Activated T-helper 2 cell treated with anti-CD3 and anti-CD28 coated beads, Interferon-gamma antibody, Interleukin-2, Interleukin-4, amounts not matched to agents 10 μg/mL and 5 μg/mL and 100 μg/mL, durations not matched to agents 14 hours and 24 hours and 36 hours (primary cell): ENCODE results near the gene PIK3C2B. TPM values are rescaled to one million over a fixed set of nuclear protein-coding genes. Genes with fewer than 3 reads are reported as not detected.

Source experiments
- DNase-seq: peaks from one replicate; pipeline ENCODE4 v3.0.0; 2021; ENCODE audit warnings: low spot score
- H3K27ac Mint-ChIP-seq: one replicate; pipeline ENCODE4 v1.8.0; 2021; ENCODE audit warnings: mixed read lengths
- H3K27me3 Mint-ChIP-seq: one replicate; pipeline ENCODE4 v1.8.0; 2021; ENCODE audit warnings: low read depth, mixed read lengths
- H3K36me3 Mint-ChIP-seq: one replicate; pipeline ENCODE4 v1.8.0; 2021; ENCODE audit warnings: low read depth, mixed read lengths
- H3K4me1 Mint-ChIP-seq: one replicate; pipeline ENCODE4 v1.8.0; 2021; ENCODE audit warnings: low read depth, mixed read lengths
- H3K4me3 Mint-ChIP-seq: one replicate; pipeline ENCODE4 v1.8.0; 2021; ENCODE audit warnings: low read depth, mild to moderate bottlenecking, moderate library complexity, mixed read lengths
- H3K9me3 Mint-ChIP-seq: one replicate; pipeline ENCODE4 v1.8.0; 2021; ENCODE audit warnings: mixed read lengths
- intact Hi-C: fragments of 100-400 bp; cut with micrococcal nuclease; formaldehyde crosslinking; loops from one replicate; pipeline ENCODE4 v1.15.1; 2023
- total RNA-seq: library from RNA; stranded (reverse); gene quantifications from 2 replicates; pipeline ENCODE4 v1.2.3, GENCODE V29; 2022

Gene PIK3C2B
- total RNA-seq, 1 donor from 2014 or later: 18.5 TPM

DNA sequence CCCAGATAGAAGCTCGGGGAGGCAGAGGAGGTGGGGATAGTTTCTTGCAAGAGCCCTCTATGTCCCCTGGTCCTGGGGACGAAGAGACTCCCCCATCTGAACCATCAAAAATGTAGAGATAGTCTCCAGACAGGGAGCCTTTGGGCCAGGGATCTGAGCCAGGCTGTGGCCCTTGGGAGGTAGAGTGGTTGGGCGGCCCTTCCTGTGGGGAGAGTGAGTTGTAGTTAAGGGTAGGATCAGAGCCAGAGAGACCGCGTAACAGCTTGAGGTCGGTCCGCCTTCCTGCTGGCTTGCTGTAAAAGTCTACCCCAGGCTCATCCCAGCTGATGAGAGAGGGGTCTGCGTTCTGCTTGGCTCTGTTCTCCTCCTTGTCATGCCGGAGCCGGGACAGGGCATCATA lies 25.3 kb downstream of the PIK3C2B start:
- Mint-ChIP-seq H3K36me3 (peaks cover 8% of the 10 kb centered on the region), H3K27ac (no peak overlapping the region), H3K27me3 (no peaks in the 10 kb centered on the region), H3K4me3 (no peak overlapping the region), H3K9me3 (no peaks in the 10 kb centered on the region), H3K4me1 (peaks cover 11% of the 10 kb centered on the region)
- intact Hi-C loops: no loop called here
- no peak for DNase-seq

DNA sequence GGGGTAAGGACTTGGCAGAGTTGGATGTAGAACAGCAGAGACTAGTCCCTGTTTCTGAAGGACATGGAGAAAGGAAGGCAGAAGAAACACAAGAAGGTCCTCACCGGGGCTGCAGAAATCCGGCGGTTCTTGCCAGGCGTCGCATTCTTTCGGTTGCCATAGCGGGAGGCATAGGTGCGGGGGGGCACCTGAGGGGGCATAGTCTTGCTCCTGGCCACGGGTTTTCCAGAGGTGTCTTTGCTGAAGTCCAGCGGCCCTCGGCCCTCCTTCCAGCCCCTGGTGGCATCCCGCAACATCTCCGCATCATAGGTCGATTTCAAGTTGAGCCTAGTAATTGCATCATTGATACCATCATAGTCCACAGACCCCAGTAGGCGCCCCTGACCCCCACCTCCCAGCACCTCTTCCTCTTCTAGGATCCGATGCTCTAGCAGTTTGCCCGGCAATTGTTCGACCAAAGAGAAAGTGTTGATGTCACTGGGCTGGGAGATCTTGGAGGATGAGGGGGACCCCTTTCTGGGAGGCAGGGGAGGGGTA lies 25.8 kb downstream of the PIK3C2B start:
- intact Hi-C loops: no loop called here
- no peak overlapping the region for H3K4me3 Mint-ChIP-seq
- H3K27ac Mint-ChIP-seq: no peak overlapping the region
- H3K36me3 Mint-ChIP-seq: peaks cover 13% of the 10 kb centered on the region
- no peaks in the 10 kb centered on the region for H3K27me3 Mint-ChIP-seq
- no peak for DNase-seq
- H3K9me3 Mint-ChIP-seq: no peaks in the 10 kb centered on the region
- H3K4me1 Mint-ChIP-seq: peaks cover 16% of the 10 kb centered on the region

GRCh38 chr1:204468206-204468605 lies 26.4 kb downstream of the PIK3C2B start:
- peaks cover 21% of the 10 kb centered on the region for H3K4me1 Mint-ChIP-seq
- no peaks in the 10 kb centered on the region for H3K27me3 Mint-ChIP-seq
- no peak overlapping the region for H3K27ac Mint-ChIP-seq
- no peak overlapping the region for H3K4me3 Mint-ChIP-seq
- H3K9me3 Mint-ChIP-seq: no peaks in the 10 kb centered on the region
- H3K36me3 Mint-ChIP-seq: peaks cover 16% of the 10 kb centered on the region
- intact Hi-C loops: no loop called here
- DNase-seq: no peak

GRCh38 chr1:204466416-204467405 lies 27.9 kb downstream of the PIK3C2B start:
- Mint-ChIP-seq H3K36me3 (peaks cover 16% of the 10 kb centered on the region), H3K9me3 (no peaks in the 10 kb centered on the region), H3K4me3 (no peak overlapping the region), H3K4me1 (peaks cover 34% of the 10 kb centered on the region), H3K27me3 (no peaks in the 10 kb centered on the region), H3K27ac (no peak overlapping the region)
- intact Hi-C loops: no loop called here
- DNase-seq: no peak

GRCh38 chr1:204465546-204466415 lies 28.8 kb downstream of the PIK3C2B start:
- Mint-ChIP-seq H3K27me3 (no peaks in the 10 kb centered on the region), H3K27ac (no peak overlapping the region), H3K4me3 (no peak overlapping the region), H3K9me3 (no peaks in the 10 kb centered on the region), H3K4me1 (peaks cover 42% of the 10 kb centered on the region), H3K36me3 (peaks cover 19% of the 10 kb centered on the region)
- intact Hi-C loops: no loop called here
- DNase-seq: no peak

GRCh38 chr1:204464701-204465100 lies 29.9 kb downstream of the PIK3C2B start:
- Mint-ChIP-seq H3K4me3 (no peak overlapping the region), H3K9me3 (no peaks in the 10 kb centered on the region), H3K36me3 (peaks cover 30% of the 10 kb centered on the region), H3K27me3 (no peaks in the 10 kb centered on the region), H3K27ac (peak overlapping the region; percentile 66), H3K4me1 (peaks cover 46% of the 10 kb centered on the region)
- intact Hi-C loops: no loop called here
- no peak for DNase-seq

GRCh38 chr1:204464187-204464631 lies 30.4 kb downstream of the PIK3C2B start:
- intact Hi-C loops: no loop called here
- no peak for DNase-seq
- Mint-ChIP-seq H3K27ac (peak overlapping the region; percentile 66), H3K9me3 (no peaks in the 10 kb centered on the region), H3K36me3 (peaks cover 35% of the 10 kb centered on the region), H3K4me3 (no peak overlapping the region), H3K4me1 (peaks cover 46% of the 10 kb centered on the region), H3K27me3 (no peaks in the 10 kb centered on the region)

DNA sequence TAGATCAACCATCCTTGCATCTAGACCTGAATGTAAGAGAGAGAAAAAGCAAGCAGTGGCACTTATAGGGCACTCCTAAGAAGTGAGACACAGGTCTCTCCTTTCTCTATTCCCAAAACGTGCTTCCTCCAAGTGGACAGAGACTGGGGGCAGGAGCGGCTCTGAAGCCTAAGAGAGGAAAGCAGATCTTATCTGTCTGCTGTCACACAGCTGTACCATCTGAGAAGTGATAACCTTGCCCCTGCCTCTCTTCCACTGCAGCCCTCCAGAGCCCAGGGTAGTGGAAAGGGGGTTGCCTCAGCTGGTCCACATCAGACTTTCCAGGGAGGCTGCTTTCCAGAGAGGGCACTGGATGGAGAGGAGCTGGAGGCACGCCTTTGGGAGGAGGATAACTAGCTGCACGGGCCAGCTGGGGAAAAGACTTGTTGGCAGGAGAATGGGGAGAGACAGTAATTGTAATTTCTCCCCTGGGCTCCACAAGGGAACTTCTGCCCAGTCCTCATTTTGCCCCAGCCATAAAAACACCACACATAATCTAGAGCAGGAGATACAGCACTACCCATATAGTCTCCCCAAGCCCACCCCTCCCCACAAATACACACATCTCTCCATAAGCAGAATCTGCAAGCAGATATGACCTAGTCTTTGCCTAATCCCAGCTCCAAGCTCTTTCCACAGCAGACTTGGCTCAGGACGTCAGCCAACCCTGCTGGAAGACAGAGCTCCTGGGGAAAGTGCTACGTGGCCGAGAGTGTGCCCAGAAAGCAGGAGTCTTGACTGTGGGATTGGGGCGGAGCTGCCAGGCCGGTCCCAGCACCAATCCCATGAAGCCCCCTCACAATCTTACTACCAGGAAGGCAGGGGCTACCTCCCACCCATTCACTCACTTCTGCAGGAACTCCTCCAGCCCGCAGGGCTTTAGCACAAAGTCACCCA lies 31.2 kb downstream of the PIK3C2B start:
- H3K4me3 Mint-ChIP-seq: no peak overlapping the region
- intact Hi-C loops: loop anchor here (2.0 kb wide), 1 partner anchor 31 kb away; the partner anchor contains the start of gene PIK3C2B
- DNase-seq: no peak
- H3K9me3 Mint-ChIP-seq: no peaks in the 10 kb centered on the region
- H3K27me3 Mint-ChIP-seq: no peaks in the 10 kb centered on the region
- no peak overlapping the region for H3K27ac Mint-ChIP-seq
- peaks cover 35% of the 10 kb centered on the region for H3K36me3 Mint-ChIP-seq
- H3K4me1 Mint-ChIP-seq: peaks cover 46% of the 10 kb centered on the region

- Mint-ChIP-seq H3K4me1 (peaks cover 46% of the 10 kb centered on the region), H3K4me3 (no peak overlapping the region), H3K9me3 (no peaks in the 10 kb centered on the region), H3K36me3 (peaks cover 31% of the 10 kb centered on the region), H3K27me3 (no peaks in the 10 kb centered on the region), H3K27ac (no peak overlapping the region)
- intact Hi-C loops: loop anchor here (2.0 kb wide), 1 partner anchor 33 kb away; the partner anchor contains the start of gene PIK3C2B
- no peak for DNase-seq
Observed at GRCh38 chr1:204462229-204462561, 32.4 kb downstream of the PIK3C2B start.

GRCh38 chr1:204461331-204462228 lies 33.0 kb downstream of the PIK3C2B start:
- Mint-ChIP-seq H3K9me3 (no peaks in the 10 kb centered on the region), H3K36me3 (peaks cover 31% of the 10 kb centered on the region)

DNA sequence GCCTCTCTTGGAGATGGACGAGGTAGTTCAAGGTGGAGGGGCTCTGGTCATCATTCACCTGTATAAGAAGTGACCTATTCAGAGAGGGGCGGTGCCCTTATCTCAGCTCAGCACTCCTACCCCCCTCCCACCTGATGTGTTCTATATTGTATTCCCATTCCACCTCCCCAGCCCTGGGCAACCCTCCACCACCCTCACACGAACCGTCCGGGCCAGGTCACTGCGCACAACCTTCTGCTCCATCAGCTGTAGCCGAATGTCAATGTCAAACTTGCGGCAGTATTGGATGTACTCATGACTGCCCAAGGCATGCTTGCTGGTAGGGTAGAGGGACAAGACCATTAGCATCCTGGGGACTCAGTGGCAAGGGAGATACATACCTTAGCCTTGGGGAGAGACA lies 34.3 kb downstream of the PIK3C2B start:
- intact Hi-C loops: no loop called here
- Mint-ChIP-seq H3K36me3 (peaks cover 31% of the 10 kb centered on the region), H3K9me3 (no peaks in the 10 kb centered on the region), H3K4me3 (no peak overlapping the region), H3K27me3 (no peaks in the 10 kb centered on the region), H3K4me1 (peaks cover 46% of the 10 kb centered on the region), H3K27ac (no peak overlapping the region)
- no peak for DNase-seq

More at GRCh38 chr1:204461331-204462228, 33.0 kb downstream of the PIK3C2B start:
- Mint-ChIP-seq H3K4me1 (peaks cover 46% of the 10 kb centered on the region), H3K27me3 (no peaks in the 10 kb centered on the region), H3K4me3 (no peak overlapping the region), H3K27ac (peak overlapping the region; percentile 47)
- DNase-seq: no peak
- intact Hi-C loops: loop anchor here (2.0 kb wide), 1 partner anchor 33 kb away; the partner anchor contains the start of gene PIK3C2B
